B cell (primary cell): ENCODE data around the gene SULT1B1.

ENCODE experiments used
- CTCF ChIP-seq: fragments of 200-600 bp; IDR thresholded peaks from one replicate; pipeline ENCODE4 v1.8.0; 2022; ENCODE audit warnings: antibody characterized with exemption, mild to moderate bottlenecking
- EZH2 ChIP-seq: IDR thresholded peaks from 2 replicates; pipeline ENCODE4 v1.6.1; 2012; ENCODE audit warnings: borderline replicate concordance, low read depth, mild to moderate bottlenecking, moderate library complexity, low read length; ENCODE audit not compliant: insufficient read depth, poor library complexity, severe bottlenecking

GRCh38 chr4:69785211-69785831 lies 24.9 kb upstream of the SULT1B1 start:
- TF ChIP-seq CTCF (no peak), EZH2 (no peak)
